AG20443 (cell line): ENCODE results near the gene SLC22A14.
A peak's percentile ranks its signal among the peaks of the same experiment; 100 is the strongest.
"Not testable (repeated sequence)": the region's sequence is repeated elsewhere in the genome, so short reads cannot be mapped to it uniquely, and the experiment has no call there.

Experiments used
- DNase-seq: peaks from one replicate; pipeline ENCODE4 v3.0.0; 2012; ENCODE audit warnings: low spot score, mixed read lengths

Gene SLC22A14

GRCh38 chr3:38270606-38271005 lies 11.5 kb upstream of the SLC22A14 start:
- DNase-seq: no peak

DNA sequence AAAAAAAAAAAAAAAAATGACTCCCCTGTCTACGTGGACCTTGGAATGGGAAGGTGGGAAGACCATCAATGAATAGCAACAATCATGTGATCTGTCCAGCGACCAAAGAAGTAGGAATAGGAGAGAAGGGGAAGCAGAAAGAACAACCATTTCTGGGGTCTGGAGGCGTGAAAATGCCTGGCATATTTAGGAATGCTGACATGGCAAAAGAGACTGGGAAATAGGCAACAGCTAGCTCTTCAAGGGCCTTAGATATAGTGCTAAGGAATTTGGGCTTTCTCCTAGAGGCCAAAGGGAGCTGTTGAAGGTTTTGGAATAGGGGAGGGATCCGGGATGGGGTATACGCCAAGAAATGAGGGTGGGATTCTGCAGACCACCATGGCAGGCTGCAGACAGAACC lies 10.5 kb upstream of the SLC22A14 start:
- no peak for DNase-seq

DNA sequence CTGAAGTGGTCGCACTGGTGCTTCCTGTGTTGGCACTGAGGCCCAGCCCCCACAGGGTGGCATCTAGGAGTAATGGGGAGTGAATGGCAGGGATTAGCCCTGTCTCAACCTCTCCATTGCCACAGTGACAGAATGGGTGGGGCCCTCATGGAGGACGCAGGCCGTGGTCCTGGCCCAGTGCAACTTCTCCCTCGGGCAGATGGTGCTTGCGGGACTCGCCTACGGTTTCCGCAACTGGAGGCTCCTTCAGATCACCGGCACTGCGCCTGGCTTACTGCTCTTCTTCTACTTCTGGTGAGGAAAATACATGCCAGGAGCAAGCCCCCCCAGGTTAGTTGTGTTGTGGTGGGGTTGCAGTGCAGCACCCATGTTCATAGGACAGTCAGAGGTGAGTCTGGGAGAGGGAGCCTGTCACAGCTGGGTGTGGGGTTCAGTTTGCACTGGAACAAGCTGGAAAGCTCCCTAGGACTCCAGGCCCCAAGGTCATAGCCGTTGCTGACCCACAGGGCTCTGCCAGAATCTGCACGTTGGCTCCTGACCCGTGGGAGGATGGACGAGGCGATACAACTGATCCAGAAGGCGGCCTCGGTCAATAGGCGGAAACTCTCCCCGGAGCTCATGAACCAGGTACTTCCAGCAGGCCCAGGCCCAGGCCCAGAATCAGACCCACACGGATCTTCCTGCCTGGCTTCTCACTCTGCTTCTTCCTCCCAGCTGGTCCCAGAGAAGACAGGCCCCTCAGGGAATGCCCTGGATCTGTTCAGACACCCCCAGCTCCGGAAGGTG lies 7.0 kb upstream of the SLC22A14 start:
- no peak for DNase-seq

DNA sequence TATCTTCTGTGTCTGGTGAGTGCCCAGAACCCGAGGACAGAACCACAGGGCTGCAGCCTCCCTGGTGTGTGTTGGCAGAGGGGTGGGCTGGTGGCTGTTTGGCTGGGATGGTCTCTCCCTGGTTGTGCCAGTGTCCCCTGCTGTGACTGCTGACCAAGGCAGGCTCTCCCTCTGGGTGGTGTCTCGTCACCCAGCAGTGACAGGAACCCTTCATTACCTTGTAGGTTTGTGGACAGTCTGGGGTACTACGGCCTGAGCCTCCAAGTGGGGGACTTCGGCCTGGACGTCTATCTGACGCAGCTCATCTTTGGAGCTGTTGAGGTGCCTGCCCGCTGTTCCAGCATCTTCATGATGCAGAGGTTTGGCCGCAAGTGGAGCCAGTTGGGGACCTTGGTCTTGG lies 6.4 kb upstream of the SLC22A14 start:
- DNase-seq: no peak

- no peak for DNase-seq
Measured at GRCh38 chr3:38276081-38276916, 5.8 kb upstream of the SLC22A14 start.

DNA sequence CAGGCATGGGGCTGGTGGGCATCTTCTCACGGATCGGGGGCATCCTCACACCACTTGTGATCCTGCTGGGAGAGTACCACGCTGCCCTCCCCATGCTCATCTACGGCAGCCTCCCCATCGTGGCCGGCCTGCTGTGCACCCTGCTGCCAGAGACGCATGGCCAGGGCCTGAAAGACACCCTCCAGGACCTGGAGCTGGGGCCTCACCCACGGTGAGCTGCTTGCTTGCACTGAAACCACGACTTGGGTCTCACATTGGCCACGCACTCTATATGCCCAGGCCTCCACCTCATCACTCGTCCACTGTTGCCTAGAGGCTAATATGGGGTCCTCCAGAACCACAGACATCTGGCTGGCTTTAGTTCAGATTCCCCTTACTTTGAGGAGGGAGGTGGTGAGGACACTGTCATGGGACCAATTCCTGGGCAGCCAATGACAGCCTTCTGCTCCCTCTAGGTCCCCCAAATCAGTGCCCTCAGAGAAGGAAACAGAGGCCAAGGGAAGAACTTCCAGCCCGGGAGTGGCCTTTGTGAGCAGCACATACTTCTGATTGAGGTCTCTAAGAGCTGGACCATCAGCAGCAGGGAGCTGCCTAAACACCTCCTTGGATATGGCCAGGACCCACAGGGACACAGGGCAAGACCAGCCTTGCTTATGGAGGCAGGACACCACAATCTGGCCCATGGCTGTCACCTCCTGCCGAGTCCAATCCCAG lies 5.0 kb upstream of the SLC22A14 start:
- no peak for DNase-seq

GRCh38 chr3:38278841-38279240 lies 3.3 kb upstream of the SLC22A14 start:
- DNase-seq: no peak

GRCh38 chr3:38283810-38284755 lies 2.0 kb downstream of the SLC22A14 start:
- DNase-seq: peak; percentile 85

- DNase-seq: no peak
Measured at GRCh38 chr3:38284756-38285150, 2.7 kb downstream of the SLC22A14 start.

- not testable (repeated sequence) for DNase-seq
Measured at GRCh38 chr3:38289286-38290217, 7.5 kb downstream of the SLC22A14 start.

DNA sequence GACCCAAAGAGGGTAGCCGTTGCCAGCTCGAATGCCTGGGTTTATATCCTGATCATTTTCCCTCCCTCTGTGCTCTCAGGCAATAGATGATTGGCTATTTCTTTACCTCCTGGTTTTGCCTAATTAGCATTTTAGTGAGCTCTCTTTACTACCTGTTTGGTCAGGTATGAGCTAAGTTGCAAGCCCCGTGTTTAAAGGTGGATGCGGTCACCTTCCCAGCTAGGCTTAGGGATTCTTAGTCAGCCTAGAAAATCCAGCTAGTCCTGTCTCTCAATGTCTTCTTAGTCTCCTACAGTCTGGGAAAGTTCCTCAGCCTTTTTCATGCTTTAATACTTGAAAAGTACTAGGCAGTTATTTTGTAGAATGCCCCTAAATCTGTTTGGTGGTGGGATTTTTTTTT lies 15.0 kb downstream of the SLC22A14 start:
- DNase-seq: not testable (repeated sequence)

- no peak for DNase-seq
Measured at GRCh38 chr3:38297537-38297936, 15.4 kb downstream of the SLC22A14 start.

DNA sequence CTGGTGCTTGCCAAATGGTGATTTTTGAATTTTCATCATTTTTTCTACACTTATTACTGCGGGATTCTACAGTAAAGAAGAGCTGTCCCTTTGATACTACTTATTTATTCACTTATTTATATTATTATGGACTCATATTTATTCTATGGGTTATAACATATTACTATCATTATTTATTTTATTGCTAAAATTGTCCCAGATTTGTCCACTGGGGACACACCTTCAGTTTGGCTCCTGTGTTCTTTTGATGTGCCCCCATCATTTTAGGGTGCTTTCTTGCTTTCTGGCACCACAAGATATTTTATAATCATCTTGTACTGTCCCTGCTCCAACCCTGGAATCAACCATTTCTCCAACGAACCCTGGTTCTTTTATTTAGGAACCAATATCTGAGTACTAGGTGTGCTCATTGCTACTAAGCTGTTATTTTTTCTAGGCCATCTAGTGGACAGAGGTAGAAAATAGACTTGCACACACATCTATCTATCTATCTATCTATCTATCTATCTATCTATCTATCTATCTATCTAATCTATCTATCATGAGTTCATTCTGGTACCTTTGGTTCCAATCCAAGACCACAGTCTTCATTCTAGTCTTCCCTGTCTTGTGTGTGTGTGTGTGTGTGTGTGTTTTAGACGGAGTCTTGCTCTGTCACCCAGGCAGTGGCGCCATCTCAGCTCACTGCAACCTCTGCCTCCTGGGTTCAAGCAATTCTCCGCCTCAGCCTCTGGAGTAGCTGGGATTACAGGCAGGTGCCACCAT lies 16.0 kb downstream of the SLC22A14 start:
- peak; percentile 17 for DNase-seq

DNA sequence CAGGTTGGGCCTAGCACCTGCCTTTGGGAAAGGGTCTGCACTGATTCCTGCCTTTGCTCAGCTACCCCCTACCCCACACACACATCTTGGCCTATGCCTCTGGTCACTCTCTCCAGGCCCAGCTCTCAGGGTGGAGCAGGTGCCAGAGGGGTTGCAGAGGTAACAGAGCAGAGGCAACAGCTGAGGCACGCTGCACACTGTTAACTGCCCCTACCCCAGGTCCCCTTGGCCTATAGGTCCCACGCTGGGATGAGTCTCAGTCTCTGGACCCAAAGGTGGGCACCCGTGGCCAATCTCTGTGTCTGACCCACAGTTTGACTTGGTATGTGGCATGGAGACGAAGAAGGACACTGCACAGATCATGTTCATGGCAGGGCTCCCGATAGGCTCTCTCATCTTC lies 24.8 kb downstream of the SLC22A14 start:
- DNase-seq: no peak

GRCh38 chr3:38307599-38307998 lies 25.5 kb downstream of the SLC22A14 start:
- no peak for DNase-seq

DNA sequence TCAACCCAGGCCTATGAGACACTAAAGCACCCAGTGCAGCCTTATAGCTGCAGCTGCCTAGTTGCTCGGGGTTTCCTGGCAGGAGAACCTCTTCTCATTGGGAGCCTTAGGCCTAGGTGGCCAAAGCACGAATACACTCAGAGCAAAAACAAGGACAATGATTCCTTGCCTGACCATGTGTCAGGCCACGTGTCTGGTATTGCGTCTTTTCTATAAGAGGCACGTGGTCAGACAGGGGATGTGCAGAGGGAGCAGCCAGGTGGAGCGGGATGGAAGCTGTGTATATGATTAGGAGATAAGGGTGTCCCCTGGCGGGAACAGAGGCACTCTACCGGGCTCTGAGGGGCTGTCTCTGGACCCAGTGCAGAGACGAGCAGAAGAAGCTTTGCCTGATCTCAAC lies 26.4 kb downstream of the SLC22A14 start:
- DNase-seq: no peak

DNA sequence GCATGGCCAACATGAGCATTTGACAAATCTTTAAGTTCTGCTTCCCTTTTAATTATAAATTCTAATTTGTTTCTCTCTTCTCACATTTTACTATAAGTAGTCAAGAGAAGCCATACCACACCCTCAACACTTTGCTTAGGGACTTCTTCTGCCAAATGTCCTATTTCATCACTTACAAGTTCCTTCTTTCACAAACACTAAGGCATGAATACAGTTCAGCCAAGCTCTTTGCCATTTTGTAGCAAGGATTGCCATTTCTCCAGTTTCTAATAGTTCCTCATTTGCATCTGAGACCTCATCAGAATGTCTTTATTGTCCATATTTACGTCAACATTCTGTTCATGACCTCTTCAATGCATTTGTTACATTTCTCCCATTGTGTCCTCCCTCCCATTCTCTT lies 29.4 kb downstream of the SLC22A14 start:
- DNase-seq: no peak

- DNase-seq: no peak
Measured at GRCh38 chr3:38311941-38312340, 29.8 kb downstream of the SLC22A14 start.

GRCh38 chr3:38312356-38312755 lies 30.3 kb downstream of the SLC22A14 start:
- no peak for DNase-seq

DNA sequence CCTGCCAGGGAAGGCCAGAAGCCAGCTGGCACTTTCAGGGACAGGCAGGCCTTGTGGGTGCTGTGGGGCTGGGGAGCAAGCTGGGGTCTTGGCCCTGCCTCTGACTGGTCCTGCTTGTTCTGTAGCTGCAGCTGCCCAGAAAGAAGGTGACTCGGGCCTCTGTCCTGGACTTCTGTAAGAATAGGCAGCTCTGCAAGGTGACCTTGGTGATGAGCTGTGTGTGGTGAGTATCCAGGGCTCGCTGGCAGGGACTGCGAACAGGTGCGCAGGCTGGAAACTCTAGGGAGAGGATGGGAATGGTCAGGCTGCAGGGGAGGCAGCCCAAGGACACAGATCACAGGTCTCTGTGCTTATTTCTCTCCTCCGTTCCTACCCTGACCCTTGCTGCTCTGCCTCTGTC lies 31.2 kb downstream of the SLC22A14 start:
- no peak for DNase-seq
